WTC11 (cell line): ENCODE measurements around the gene PPM1L. TPM values are rescaled to one million over a fixed set of nuclear protein-coding genes. Genes with fewer than 3 reads are reported as not detected.

Experiments
- ATAC-seq: fragments of 200-7000 bp; cut with Tn5 transposase; 2 replicates; pipeline ENCODE4 v1.10.0; 2021; ENCODE audit warnings: mild to moderate bottlenecking, moderate library complexity
- CTCF ChIA-PET: fragments of 300-600 bp; sonication (Branson Sonifier 250); formaldehyde crosslinking; loops from one replicate; lab custom pipeline; 2021; ENCODE audit warnings: antibody characterized with exemption; lab: Charles Lee
- POLR2A ChIA-PET: fragments of 350-600 bp; sonication (Branson Sonifier 250); formaldehyde crosslinking; loops from one replicate; lab custom pipeline; 2021; ENCODE audit warnings: antibody characterized with exemption; lab: Charles Lee
- DNase-seq: peaks from one replicate; pipeline ENCODE4 v3.0.0; 2021; ENCODE audit warnings: low spot score
- H3K27ac Mint-ChIP-seq: 2 replicates; pipeline ENCODE4 v1.8.0; 2021; ENCODE audit warnings: mixed read lengths
- H3K27me3 Mint-ChIP-seq: 2 replicates; pipeline ENCODE4 v1.8.0; 2021; ENCODE audit warnings: low read depth, mild to moderate bottlenecking, moderate library complexity, mixed read lengths
- H3K36me3 Mint-ChIP-seq: 2 replicates; pipeline ENCODE4 v1.8.0; 2021; ENCODE audit warnings: mixed read lengths
- H3K4me1 Mint-ChIP-seq: 2 replicates; pipeline ENCODE4 v1.8.0; 2022; ENCODE audit warnings: mixed read lengths
- H3K4me3 Mint-ChIP-seq: 2 replicates; pipeline ENCODE4 v1.8.0; 2021; ENCODE audit warnings: mild to moderate bottlenecking, moderate library complexity, mixed read lengths
- H3K9me3 Mint-ChIP-seq: 2 replicates; pipeline ENCODE4 v1.8.0; 2021; ENCODE audit warnings: mixed read lengths
- ETV6 ChIP-seq: sonication (generic); formaldehyde crosslinking; IDR thresholded peaks from 2 replicates; pipeline ENCODE4 v1.8.1; 2022; ENCODE audit warnings: mild to moderate bottlenecking, missing genetic modification reagents
- FOXK1 ChIP-seq: sonication (generic); formaldehyde crosslinking; IDR thresholded peaks from 2 replicates; pipeline ENCODE4 v1.8.0; 2022; ENCODE audit warnings: mild to moderate bottlenecking, moderate library complexity, missing genetic modification reagents
- FOXP1 ChIP-seq: sonication (generic); formaldehyde crosslinking; IDR thresholded peaks from 2 replicates; pipeline ENCODE4 v1.8.0; 2022; ENCODE audit warnings: missing genetic modification reagents, mild to moderate bottlenecking, moderate library complexity, borderline replicate concordance
- GABPB1 ChIP-seq: sonication (generic); formaldehyde crosslinking; IDR thresholded peaks from 2 replicates; pipeline ENCODE4 v1.8.1; 2023; ENCODE audit warnings: mild to moderate bottlenecking, missing genetic modification reagents
- GTF2I ChIP-seq: fragments of 250-450 bp; sonication (Bioruptor Pico); conservative IDR thresholded peaks from 2 replicates; pipeline ENCODE4 v1.4.0; 2021; ENCODE audit warnings: mild to moderate bottlenecking
- HMGA2 ChIP-seq: fragments of 250-450 bp; sonication (Bioruptor Pico); IDR thresholded peaks from 2 replicates; pipeline ENCODE4 v1.4.0; 2021; ENCODE audit warnings: mild to moderate bottlenecking, moderate library complexity
- IRF2 ChIP-seq: sonication (generic); formaldehyde crosslinking; IDR thresholded peaks from 2 replicates; pipeline ENCODE4 v1.8.0; 2022; ENCODE audit warnings: low read depth, missing genetic modification reagents, borderline replicate concordance
- JUN ChIP-seq: sonication (generic); formaldehyde crosslinking; IDR thresholded peaks from 2 replicates; pipeline ENCODE4 v1.8.0; 2023; ENCODE audit warnings: mild to moderate bottlenecking, missing genetic modification reagents
- MAX ChIP-seq: sonication (generic); formaldehyde crosslinking; IDR thresholded peaks from 2 replicates; pipeline ENCODE4 v1.8.0; 2022; ENCODE audit warnings: mild to moderate bottlenecking, missing genetic modification reagents
- MLX ChIP-seq: sonication (generic); formaldehyde crosslinking; IDR thresholded peaks from 2 replicates; pipeline ENCODE4 v1.8.1; 2023; ENCODE audit warnings: mild to moderate bottlenecking, missing genetic modification reagents, moderate library complexity
- NR3C1 ChIP-seq: sonication (generic); formaldehyde crosslinking; conservative IDR thresholded peaks from 2 replicates; pipeline ENCODE4 v1.8.1; 2023; ENCODE audit warnings: low read depth, mild to moderate bottlenecking, missing genetic modification reagents
- PRRX2 ChIP-seq: fragments of 250-450 bp; sonication (Bioruptor Pico); IDR thresholded peaks from 2 replicates; pipeline ENCODE4 v1.8.0; 2021; ENCODE audit warnings: mild to moderate bottlenecking
- SMAD4 ChIP-seq: sonication (generic); formaldehyde crosslinking; IDR thresholded peaks from 2 replicates; pipeline ENCODE4 v1.8.0; 2022; ENCODE audit warnings: mild to moderate bottlenecking, missing genetic modification reagents
- TEAD1 ChIP-seq: sonication (generic); formaldehyde crosslinking; IDR thresholded peaks from 2 replicates; pipeline ENCODE4 v1.8.0; 2022; ENCODE audit warnings: mild to moderate bottlenecking, missing genetic modification reagents
- TEAD4 ChIP-seq: sonication (generic); formaldehyde crosslinking; IDR thresholded peaks from 2 replicates; pipeline ENCODE4 v1.8.0; 2022; ENCODE audit warnings: mild to moderate bottlenecking, missing genetic modification reagents
- USF2 ChIP-seq: sonication (generic); formaldehyde crosslinking; IDR thresholded peaks from 2 replicates; pipeline ENCODE4 v1.8.1; 2023; ENCODE audit warnings: mild to moderate bottlenecking, missing genetic modification reagents, moderate library complexity
- ZNF121 ChIP-seq: sonication (generic); formaldehyde crosslinking; IDR thresholded peaks from 2 replicates; pipeline ENCODE4 v1.8.0; 2023; ENCODE audit warnings: missing genetic modification reagents
- ZNF232 ChIP-seq: sonication (generic); formaldehyde crosslinking; IDR thresholded peaks from 2 replicates; pipeline ENCODE4 v1.8.0; 2022; ENCODE audit warnings: mild to moderate bottlenecking, missing genetic modification reagents
- ZNF317 ChIP-seq: sonication (generic); formaldehyde crosslinking; IDR thresholded peaks from 2 replicates; pipeline ENCODE4 v1.8.1; 2023; ENCODE audit warnings: low read depth, mild to moderate bottlenecking, moderate library complexity, missing genetic modification reagents, borderline replicate concordance
- ZNF423 ChIP-seq: fragments of 250-450 bp; sonication (Bioruptor Pico); IDR thresholded peaks from 2 replicates; pipeline ENCODE4 v2.1.2; 2022; ENCODE audit warnings: mild to moderate bottlenecking, moderate library complexity
- total RNA-seq: library from RNA; stranded (reverse); gene quantifications from 3 replicates; pipeline ENCODE4 v1.2.3, GENCODE V29; 2021
- TF ChIP-seq, protein P1 (sequence below): fragments of 250-450 bp; sonication (Bioruptor Pico); IDR thresholded peaks from 2 replicates; pipeline ENCODE4 v1.9.0; 2021; ENCODE audit warnings: mild to moderate bottlenecking
- TF ChIP-seq, protein P2 (sequence below): sonication (generic); formaldehyde crosslinking; IDR thresholded peaks from 2 replicates; pipeline ENCODE4 v1.8.1; 2023; ENCODE audit warnings: mild to moderate bottlenecking, missing genetic modification reagents, borderline replicate concordance
- TF ChIP-seq, protein P3 (sequence below): sonication (generic); formaldehyde crosslinking; IDR thresholded peaks from 2 replicates; pipeline ENCODE4 v1.8.0; 2023; ENCODE audit warnings: missing genetic modification reagents, mild to moderate bottlenecking, borderline replicate concordance

Gene PPM1L
- total RNA-seq, 1 experiment from 2014 or later: 18.1 TPM

DNA sequence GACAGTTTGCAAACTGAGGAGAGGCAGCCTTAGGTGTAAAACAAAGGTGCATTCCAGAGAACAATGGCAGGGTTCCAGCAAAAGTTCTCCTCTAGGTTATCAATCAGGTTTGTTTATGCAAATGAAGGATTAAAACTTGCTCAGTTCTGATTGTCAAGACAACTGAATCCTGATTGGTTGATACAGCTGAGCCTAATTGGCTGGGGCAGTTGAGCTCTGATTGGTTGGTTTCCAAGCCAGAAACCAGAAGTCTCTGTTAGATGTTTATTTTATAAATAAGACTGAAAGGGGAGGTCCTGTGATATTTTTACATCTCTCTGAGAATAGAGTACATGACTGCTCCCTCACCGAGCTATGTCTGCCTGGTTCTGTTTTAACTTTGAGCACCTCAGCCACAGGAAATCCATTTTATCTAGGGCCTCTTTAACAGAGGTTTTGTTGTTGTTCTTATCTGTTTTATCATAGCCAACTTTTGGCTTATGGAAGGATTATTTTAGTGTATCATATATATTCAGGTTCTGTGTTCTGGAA lies 37.8 kb downstream of the PPM1L start:
- Mint-ChIP-seq H3K4me3 (no peak overlapping the region), H3K27ac (0 out of 2 replicates have a peak overlapping the region, but pooled peaks have one; percentile 25), H3K9me3 (peaks cover 12% of the 10 kb centered on the region), H3K27me3 (no peaks in the 10 kb centered on the region), H3K4me1 (peaks cover 47% of the 10 kb centered on the region), H3K36me3 (0 out of 2 replicates have a peak, but pooled peaks cover 2% of the 10 kb centered on the region)
- ATAC-seq: no peak
- POLR2A ChIA-PET: no interaction called here
- DNase-seq: no peak
- CTCF ChIA-PET: no interaction called here
- TF ChIP-seq JUN (CRISPR knock-in tag) (no peak), MLX (CRISPR knock-in tag) (no peak), ZNF121 (CRISPR knock-in tag) (no peak), ETV6 (CRISPR knock-in tag) (no peak), IRF2 (CRISPR knock-in tag) (no peak), ZNF317 (CRISPR knock-in tag) (no peak), HMGA2 (CRISPR knock-in tag) (no peak), TEAD4 (CRISPR knock-in tag) (no peak), FOXP1 (CRISPR knock-in tag) (no peak), FOXK1 (CRISPR knock-in tag) (no peak), PRRX2 (CRISPR knock-in tag) (no peak), ZNF423 (no peak), GABPB1 (CRISPR knock-in tag) (no peak), USF2 (no peak), SMAD4 (no peak), ZNF232 (CRISPR knock-in tag) (no peak), TEAD1 (no peak), NR3C1 (CRISPR knock-in tag) (no peak), MAX (CRISPR knock-in tag) (no peak)
- TF ChIP-seq, protein P1, sequence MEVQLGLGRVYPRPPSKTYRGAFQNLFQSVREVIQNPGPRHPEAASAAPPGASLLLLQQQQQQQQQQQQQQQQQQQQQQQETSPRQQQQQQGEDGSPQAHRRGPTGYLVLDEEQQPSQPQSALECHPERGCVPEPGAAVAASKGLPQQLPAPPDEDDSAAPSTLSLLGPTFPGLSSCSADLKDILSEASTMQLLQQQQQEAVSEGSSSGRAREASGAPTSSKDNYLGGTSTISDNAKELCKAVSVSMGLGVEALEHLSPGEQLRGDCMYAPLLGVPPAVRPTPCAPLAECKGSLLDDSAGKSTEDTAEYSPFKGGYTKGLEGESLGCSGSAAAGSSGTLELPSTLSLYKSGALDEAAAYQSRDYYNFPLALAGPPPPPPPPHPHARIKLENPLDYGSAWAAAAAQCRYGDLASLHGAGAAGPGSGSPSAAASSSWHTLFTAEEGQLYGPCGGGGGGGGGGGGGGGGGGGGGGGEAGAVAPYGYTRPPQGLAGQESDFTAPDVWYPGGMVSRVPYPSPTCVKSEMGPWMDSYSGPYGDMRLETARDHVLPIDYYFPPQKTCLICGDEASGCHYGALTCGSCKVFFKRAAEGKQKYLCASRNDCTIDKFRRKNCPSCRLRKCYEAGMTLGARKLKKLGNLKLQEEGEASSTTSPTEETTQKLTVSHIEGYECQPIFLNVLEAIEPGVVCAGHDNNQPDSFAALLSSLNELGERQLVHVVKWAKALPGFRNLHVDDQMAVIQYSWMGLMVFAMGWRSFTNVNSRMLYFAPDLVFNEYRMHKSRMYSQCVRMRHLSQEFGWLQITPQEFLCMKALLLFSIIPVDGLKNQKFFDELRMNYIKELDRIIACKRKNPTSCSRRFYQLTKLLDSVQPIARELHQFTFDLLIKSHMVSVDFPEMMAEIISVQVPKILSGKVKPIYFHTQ (CRISPR knock-in tag): no peak

DNA sequence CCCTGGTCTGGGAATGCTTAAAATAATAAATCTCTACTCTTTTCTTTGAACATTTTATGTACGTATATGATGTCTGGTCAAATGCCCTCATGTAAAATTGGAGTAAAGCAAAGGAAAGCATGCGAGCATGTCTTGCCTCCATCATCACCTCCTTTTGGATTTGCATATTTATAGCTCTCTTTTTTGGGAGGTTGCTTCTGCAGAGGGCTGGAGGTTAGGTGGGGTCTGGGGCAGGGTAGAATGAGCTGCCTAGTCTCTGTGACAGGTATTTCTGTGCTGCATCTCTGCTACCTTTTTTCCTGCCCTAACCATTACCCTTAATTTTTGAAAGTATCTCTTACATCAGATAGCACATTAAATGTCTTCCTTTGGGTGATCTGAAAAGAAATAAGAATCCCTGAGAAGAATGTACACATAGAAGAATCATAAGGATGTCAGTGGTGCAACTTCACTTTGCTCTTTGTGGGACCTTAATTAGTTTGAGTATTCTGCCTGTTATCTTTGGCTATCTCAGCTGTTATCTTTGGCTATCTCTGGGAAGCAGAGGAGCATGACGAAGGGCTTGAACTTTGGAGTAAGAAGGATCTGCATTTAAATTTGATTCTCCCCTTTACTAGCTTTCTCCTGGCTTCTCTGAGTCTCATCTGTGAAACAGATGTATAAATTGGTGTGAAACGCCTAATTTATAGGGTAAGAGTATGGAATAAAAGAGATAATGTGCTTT lies 40.2 kb downstream of the PPM1L start:
- H3K9me3 Mint-ChIP-seq: peaks cover 12% of the 10 kb centered on the region
- peaks cover 39% of the 10 kb centered on the region for H3K4me1 Mint-ChIP-seq
- no peaks in the 10 kb centered on the region for H3K27me3 Mint-ChIP-seq
- 0 out of 2 replicates have a peak, but pooled peaks have one; percentile 26 for ATAC-seq
- no peak overlapping the region for H3K4me3 Mint-ChIP-seq
- H3K36me3 Mint-ChIP-seq: 0 out of 2 replicates have a peak, but pooled peaks cover 2% of the 10 kb centered on the region
- no peak for DNase-seq
- ChIA-PET POLR2A (interaction anchor here (1.0 kb wide), 1 partner anchor 12 kb away, joined by 6 read pairs; no protein-coding TSS in a partner anchor), CTCF (interaction anchor here (1.3 kb wide), 1 partner anchor 37 kb away, joined by 3 read pairs; no protein-coding TSS in a partner anchor)
- no peak overlapping the region for H3K27ac Mint-ChIP-seq
- TF ChIP-seq, protein P2, sequence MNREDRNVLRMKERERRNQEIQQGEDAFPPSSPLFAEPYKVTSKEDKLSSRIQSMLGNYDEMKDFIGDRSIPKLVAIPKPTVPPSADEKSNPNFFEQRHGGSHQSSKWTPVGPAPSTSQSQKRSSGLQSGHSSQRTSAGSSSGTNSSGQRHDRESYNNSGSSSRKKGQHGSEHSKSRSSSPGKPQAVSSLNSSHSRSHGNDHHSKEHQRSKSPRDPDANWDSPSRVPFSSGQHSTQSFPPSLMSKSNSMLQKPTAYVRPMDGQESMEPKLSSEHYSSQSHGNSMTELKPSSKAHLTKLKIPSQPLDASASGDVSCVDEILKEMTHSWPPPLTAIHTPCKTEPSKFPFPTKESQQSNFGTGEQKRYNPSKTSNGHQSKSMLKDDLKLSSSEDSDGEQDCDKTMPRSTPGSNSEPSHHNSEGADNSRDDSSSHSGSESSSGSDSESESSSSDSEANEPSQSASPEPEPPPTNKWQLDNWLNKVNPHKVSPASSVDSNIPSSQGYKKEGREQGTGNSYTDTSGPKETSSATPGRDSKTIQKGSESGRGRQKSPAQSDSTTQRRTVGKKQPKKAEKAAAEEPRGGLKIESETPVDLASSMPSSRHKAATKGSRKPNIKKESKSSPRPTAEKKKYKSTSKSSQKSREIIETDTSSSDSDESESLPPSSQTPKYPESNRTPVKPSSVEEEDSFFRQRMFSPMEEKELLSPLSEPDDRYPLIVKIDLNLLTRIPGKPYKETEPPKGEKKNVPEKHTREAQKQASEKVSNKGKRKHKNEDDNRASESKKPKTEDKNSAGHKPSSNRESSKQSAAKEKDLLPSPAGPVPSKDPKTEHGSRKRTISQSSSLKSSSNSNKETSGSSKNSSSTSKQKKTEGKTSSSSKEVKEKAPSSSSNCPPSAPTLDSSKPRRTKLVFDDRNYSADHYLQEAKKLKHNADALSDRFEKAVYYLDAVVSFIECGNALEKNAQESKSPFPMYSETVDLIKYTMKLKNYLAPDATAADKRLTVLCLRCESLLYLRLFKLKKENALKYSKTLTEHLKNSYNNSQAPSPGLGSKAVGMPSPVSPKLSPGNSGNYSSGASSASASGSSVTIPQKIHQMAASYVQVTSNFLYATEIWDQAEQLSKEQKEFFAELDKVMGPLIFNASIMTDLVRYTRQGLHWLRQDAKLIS (CRISPR knock-in tag): no peak
- TF ChIP-seq TEAD1 (no peak), GTF2I (CRISPR knock-in tag) (no peak), GABPB1 (CRISPR knock-in tag) (no peak)
- TF ChIP-seq, protein P3, sequence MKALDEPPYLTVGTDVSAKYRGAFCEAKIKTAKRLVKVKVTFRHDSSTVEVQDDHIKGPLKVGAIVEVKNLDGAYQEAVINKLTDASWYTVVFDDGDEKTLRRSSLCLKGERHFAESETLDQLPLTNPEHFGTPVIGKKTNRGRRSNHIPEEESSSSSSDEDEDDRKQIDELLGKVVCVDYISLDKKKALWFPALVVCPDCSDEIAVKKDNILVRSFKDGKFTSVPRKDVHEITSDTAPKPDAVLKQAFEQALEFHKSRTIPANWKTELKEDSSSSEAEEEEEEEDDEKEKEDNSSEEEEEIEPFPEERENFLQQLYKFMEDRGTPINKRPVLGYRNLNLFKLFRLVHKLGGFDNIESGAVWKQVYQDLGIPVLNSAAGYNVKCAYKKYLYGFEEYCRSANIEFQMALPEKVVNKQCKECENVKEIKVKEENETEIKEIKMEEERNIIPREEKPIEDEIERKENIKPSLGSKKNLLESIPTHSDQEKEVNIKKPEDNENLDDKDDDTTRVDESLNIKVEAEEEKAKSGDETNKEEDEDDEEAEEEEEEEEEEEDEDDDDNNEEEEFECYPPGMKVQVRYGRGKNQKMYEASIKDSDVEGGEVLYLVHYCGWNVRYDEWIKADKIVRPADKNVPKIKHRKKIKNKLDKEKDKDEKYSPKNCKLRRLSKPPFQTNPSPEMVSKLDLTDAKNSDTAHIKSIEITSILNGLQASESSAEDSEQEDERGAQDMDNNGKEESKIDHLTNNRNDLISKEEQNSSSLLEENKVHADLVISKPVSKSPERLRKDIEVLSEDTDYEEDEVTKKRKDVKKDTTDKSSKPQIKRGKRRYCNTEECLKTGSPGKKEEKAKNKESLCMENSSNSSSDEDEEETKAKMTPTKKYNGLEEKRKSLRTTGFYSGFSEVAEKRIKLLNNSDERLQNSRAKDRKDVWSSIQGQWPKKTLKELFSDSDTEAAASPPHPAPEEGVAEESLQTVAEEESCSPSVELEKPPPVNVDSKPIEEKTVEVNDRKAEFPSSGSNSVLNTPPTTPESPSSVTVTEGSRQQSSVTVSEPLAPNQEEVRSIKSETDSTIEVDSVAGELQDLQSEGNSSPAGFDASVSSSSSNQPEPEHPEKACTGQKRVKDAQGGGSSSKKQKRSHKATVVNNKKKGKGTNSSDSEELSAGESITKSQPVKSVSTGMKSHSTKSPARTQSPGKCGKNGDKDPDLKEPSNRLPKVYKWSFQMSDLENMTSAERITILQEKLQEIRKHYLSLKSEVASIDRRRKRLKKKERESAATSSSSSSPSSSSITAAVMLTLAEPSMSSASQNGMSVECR: no peak
